Endometrial microvascular endothelial cells (primary cell): ENCODE results near the gene GALNT9. TPM values are rescaled to one million over a fixed set of nuclear protein-coding genes. Genes with fewer than 3 reads are reported as not detected.

ENCODE experiments used
- in situ Hi-C: cut with HindIII; loops from 2 replicates; pipeline ENCODE4 v1.10.0; 2017; ENCODE audit warnings: low sequenced_read_pairs, low pct_unique_long_range_greater_than_20kb; ENCODE audit errors: inconsistent ontology term
- total RNA-seq: library from RNA; depleted of rRNA; stranded (reverse); fragments of >200 nt; gene quantifications from one replicate; pipeline ENCODE4 v1.2.3, GENCODE V29; 2015; ENCODE audit errors: inconsistent ontology term

GALNT9 gene
- total RNA-seq, 1 donor from 2014 or later = not detected

DNA sequence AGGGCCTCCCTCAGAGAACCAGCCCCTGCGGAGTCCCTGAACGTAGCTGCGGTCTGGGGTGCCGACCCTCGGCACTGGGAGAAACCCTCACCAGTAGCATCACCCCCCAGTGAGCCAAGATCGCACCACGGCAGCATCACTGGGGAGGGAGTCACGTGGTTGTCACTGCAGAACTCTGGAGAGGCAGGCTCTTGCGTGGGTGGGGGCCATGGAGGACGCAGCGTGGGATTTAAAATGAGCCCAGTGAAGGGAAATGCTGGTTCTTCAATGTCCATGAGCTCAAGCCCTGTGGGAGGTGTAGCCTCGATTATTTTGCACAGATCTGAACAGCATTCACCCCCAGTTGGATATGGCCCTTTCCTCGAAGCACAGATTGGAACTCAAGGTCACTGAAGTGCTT, 3.9 kb upstream of the GALNT9 start:
- in situ Hi-C loops = no loop called here

DNA sequence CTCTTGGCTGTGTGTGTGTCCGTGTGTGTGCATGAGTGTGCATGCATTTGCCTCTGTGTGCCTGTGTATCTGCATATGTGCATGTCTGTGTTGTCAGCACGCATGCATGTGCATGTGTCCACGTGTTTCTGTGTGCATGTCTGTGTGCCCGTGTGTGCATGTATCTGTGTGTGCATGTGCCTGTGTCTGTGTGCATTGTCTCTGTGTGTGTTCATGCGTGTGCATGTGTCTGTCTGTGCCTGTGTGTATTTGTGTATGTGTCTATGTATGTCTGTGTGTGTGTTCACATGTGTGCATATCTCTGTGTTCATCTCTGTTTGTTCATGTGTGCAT, 1.1 kb upstream of the GALNT9 start:
- in situ Hi-C loops = no loop called here

DNA sequence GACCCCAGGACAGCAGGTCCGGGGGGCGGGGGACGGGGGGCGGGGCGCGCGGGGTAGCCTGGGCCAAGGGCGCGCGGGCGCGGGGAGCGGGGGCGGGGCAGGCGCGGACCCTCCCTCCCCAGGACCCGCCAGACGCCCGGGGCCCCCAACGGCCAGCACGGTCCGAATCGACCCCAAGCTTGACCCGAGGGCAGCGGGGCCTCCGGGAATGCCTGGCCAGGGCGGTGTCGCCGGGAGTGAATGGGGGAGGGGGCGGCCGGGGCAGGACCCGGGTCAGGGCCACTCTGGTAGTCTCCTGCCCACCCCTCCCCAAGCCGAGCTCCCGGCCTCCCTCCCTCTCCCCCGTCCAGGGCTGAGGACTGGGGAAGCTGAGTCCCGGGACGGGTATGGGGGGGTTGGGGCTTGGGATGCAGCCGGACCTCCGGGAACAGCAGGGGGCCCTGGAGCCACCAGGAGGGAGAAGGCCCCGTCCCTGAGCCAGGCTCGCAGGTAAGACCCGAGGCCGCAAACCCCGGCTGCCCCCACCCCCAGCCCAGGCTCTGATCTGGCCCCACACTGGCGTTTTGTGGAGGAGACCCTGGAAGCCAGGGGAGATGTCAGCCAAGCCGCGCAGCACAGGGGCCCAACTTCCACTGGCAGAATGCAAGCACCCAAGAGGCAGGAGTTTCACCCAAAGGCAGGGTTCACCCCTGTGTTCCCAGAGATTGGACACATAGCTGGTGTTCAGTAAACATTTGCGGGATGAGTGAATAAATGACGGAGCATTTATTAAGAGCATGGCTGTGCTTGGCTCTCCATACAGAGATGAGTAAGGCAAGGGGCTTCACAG, 545 bp upstream of the GALNT9 start:
- in situ Hi-C loops = no loop called here

DNA sequence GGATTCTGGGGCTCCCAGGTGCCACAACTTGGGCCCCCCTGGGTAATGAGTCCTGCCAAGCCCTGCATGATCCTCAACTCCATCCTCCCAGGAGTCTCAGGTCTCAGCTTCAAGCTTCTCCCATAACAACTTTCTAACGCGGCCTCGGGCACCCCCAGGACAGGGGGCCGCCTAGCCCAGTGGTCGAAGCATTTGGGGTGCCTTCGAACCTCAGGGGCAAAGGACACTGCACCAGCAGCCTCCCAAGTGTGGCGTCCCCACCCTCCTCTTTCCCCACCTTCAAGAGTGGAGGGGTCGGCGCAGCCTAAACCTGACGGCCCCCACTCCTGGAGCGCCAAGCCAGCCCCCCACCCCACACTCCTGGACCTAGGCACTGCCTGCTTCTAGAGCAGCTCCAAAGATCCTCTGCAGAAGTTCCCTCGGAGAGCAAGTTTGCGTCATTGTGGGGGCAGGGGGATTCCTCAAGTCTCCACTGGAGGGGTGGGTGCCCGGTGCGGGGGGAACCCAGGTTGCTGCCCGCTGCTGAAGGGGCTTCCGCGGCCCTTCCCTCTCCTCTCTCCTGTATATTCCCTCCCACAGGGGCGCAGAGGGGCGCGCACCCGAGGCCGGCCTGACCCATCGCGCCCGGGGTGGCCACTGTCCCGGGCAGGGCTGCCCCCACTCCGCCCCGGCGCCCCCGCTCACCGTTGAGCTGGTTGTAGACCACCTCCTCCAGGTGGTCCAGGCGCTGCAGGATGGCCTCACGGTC, 933 bp downstream of the GALNT9 start:
- in situ Hi-C loops = no loop called here

DNA sequence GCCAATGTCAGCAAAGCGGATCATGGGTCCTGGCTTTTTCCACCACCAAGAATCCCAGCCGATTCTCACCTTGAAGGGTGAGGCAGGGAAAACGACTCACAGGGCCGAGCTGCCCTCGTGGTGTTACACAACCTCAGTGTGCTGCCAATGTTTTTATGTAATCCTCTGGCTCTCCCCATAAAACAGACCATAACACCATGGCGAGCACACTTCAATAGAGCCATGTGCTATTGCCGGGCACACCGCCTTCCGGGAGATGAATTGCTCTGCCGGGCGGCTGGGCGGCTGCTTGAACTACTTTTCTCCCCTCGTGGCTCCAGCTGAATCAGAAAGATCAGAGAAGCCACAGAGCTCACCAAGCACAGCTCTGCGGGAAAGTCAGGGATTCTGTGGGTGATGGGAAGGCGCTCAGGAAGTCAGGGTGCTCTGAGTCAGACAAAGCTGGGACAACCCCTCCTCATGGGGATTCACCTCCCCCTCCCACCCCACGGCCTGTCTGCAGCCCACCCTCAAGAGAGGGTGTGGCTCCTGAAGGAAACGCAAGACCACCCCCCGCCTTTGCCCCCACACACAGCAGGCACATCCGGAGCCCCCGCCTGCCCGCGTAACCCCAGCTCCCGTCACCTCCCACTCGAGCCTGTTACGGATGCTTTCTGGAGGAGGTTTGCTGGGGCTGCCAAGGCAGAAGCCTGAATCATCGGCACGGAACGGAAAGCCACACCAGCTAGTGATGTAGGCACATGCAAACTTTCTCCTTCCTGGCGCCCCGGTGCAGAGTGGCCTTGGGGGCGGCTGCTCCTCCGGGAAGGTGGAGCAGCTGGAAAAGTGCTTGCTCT, 1.8 kb downstream of the GALNT9 start:
- in situ Hi-C loops = no loop called here

DNA sequence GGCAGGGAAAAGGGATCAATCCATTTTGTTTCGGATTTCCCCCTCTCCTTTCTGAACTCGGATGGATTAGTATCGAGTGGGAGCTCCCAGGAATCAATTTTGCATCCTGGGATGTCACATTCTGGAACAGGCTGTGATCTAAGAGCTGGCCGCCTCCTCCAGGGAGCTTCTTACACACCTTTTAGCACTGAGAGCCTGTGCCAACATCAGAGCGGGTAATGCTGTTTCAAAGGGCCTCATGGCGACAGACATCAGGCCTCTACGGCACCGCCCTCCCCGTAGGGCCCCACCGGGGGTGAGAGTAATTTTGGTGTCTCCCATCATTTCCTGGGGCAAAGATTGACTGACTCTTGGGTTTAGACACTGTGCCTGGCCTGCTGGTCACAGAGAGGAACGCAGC, 2.7 kb downstream of the GALNT9 start:
- in situ Hi-C loops = no loop called here

DNA sequence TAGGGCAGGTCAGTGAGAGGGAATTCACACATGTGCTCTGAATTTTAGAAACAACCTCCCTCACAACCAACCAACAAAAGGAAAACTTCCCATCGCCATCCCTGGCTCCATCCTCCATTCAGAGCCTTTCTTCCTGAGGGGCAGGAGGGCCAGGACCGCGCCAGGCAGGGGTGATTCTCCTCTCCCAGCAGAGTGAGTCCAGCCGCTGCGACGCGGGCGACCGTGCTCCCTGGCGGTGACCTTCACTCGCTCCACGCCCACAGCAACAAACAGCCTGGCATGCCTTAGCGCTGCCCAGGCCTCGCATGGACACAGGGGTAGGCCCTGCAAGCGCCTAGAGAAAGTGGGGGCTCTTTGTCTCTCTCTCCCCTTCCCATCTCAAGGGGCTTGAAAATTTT, 3.7 kb downstream of the GALNT9 start:
- in situ Hi-C loops = no loop called here

DNA sequence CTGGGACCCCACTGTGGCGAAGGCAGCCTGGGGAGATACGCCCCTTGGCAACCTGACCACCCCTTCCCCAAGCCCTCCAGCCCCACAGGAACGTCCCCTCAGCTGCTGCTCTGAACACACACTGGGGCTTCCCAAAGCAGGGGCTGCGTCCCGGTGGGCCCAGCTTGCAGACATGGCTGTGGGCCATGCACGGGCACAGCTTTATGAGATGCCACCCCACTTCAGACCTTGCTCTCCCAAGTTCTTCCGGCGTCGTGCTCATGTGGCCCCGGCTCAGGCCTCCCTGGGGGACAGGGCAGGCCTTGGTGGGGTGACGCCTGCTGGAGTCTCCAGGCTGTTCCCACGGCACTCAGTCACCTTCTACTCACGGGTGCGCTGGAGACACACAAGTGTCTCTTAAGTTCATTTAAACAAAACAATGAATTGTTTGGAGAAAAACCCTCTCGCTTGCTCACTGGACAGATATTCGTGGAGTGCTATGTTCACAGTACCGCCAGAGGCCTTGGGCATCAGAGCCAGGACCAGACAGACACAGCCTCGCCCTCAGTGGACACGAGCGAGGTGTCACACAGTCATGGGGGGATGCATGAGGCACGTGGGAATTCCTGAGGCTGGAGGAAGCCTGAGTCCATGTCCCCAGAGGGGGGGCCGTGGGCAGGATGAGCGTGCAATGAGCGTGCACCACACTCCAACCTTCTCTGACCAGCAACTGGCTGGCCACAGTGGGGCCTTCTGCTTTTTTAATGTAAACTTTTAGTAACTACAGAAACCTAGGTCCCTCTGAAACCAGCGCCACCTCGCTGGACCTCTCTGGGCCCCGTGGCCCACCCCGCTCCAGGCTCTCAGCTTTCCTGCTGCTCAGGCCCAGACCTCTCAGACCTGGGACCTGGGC, 4.3 kb downstream of the GALNT9 start:
- in situ Hi-C loops = no loop called here

DNA sequence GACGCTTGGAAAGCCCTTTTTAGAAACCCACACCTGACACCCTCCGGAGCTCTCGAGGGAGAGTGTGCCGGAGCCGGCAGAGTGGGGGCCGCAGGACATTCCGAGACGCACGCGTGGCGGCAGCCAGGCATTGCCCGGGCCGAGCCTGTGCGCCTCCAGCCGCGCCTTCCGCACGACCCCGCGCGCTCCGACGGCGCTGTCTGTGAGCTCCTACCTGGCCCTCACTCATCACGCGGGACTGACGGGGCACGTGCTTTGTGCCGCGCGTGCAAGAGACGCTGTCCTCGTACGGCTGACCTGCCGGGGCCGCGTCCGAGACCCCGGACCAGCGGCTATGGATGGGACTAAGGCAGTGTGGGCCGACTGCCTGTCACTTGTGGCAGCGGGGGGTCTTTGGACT, 5.2 kb downstream of the GALNT9 start:
- in situ Hi-C loops = no loop called here

DNA sequence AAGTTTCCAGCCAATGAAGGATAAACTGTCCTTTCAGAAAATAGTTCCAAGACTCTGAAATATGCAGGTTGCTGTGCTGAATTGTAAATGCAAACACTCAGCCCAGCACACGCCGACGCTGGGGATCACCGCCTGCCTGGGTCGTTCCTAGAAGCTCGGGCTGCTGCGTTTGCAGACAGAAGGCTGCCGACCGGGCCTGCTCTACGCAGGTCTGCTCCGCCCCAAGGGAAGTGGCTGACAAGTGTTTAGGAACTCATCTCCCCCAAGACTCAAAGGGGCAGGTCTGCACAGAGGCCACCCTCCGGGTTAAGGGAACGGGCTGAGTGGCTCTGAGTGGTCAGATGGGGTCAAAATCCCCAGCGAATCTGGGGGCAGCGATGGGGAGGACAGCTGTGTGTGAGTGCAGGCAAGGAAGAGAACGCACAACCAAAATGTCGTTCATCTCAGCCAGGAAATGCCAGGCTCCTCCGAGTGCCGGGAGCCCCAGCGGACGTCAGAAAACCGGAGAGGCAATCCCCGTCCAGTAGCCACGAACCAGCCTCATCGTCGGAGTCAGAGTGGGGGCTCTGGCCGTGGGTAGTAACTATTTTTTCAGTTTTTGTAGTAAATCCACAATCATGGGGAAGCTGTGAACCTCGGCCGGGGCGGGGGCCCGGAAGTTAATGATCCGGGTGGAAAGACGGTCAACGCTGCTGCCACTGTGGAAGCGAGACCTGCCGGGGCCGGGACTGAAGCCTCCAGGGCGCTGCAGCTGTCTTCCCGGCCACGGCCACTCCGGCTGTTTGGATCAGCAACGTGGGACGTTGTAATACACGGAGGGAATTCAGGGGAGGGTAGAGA, 6.0 kb downstream of the GALNT9 start:
- in situ Hi-C loops = no loop called here

DNA sequence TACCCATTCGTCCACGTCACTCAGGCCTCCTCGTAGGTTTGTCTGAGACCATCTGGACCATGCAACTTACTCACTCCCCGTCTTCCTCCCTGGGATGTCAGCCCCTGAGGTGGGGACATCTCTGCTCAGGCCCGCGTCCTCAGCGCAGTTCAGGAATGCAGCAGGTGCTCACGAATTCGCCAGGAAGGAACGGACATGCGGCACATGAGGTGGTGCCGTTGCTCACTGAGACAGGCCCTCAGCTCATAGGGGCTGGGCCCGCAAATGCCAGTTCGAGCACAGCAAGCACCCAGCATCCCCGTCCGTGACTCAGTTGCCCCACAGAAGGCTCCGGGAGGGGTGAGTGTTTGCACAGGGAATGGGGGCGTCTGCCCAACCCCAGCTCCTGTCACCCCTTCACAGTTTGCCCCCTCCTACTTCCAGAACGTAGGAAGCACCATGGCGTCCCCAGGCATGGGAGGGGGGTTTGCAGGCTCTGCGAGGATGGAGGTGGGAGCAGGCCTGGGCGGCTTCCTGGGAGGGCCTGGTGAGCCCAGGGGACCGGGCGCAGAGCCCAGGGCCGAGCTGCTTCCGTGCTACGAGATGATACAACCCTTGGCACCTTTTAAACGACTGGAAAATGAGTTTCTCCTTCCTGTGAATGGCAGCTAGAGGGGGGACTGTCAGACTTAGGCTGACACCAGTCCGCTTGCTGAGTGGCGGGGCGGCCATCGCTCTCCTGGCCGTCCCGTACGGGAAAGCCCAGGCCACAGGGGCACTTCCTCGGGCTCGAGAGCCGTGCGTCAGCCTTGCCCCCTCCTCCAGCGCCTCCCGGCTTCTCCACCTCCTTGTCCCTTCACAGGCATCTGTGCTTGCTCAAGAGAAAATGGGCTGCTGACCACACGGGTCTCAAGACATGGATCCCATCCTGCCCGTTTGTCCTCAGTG, 6.9 kb downstream of the GALNT9 start:
- in situ Hi-C loops = no loop called here

DNA sequence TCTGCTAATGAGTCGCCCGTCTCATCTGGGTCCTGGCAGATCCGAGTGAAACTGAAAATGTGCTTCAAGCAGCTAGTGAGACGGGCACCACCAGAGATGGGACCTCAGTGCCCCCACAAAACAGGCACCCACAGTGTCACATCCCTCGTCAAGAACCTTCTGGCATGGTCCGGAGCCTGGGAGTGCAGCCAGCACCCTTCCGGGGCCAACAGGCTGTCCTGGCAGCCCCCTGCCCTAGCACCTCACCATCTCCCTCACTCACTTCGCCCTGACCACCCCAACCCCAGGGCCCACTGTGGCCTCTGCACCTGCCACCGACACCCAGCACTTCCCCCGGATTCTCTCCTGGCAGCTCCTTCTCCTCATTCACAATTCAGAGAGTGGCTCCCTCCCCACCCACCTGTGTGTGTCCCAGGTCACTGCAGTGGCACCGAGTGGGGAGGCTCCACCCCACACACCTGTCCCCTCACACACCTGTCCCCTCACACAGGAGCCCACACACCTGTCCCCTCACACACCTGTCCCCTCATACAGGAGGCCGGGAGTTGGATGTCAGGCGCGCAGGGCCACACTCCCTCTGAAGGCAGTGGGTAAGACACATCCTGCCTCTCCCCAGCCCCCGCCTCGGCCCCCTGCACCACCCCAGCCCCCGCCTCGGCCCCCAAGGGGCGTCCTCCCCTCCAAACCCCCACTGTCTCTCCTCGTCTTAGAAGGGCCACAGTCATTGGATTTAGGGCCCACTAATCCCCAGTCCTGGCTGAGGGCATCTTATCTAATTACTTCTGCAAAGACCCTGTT, 7.9 kb downstream of the GALNT9 start:
- in situ Hi-C loops = no loop called here

DNA sequence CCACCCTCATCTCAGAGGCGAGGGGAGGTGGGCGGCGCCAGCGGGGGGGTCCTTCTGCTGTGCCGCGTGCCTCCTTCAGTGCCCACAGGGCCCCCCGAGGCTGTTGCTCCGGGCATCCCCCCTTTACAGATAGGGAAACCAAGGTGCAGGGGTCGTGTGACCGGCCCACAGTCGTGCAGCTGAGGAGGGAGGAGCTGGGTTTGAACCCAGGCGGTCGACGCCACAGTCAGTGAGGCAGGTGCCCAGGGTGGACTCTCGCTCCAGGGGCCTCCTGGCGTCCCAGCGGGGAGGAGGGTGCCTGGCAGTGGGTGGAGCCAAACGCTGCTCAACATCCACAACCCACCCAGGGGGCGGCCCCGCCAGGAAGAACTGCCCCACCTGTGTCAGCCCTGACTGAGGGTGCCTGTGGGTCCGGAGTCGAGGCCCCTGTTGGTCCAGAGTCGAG, 8.6 kb downstream of the GALNT9 start:
- in situ Hi-C loops = no loop called here

DNA sequence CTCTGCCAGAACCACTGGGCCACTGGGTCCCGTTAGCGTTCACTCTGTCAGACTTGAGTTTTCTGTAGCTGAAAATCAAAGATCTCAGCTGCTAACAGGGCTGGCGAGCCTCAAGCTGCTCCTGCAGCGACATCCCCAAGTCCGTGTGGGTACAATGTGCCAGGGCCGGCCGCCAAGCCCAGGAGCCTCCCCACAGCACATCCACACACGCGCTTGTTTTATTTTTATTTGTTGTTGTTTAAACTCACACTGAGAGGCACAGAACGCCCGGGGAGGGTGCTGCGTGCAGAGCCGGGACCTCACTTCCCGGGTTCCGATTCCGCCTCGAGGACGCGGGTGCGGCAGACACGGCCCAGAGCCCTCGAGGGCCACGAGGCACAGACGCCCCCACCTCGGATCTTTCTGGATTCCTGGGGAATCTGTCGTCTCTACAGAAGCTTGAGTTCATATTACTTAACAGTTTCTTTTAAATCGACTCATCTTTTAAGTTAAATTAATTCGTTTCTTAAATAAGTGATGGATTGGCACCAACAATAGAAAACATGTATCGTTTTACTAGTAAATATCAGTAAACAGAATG, 9.3 kb downstream of the GALNT9 start:
- in situ Hi-C loops = no loop called here

DNA sequence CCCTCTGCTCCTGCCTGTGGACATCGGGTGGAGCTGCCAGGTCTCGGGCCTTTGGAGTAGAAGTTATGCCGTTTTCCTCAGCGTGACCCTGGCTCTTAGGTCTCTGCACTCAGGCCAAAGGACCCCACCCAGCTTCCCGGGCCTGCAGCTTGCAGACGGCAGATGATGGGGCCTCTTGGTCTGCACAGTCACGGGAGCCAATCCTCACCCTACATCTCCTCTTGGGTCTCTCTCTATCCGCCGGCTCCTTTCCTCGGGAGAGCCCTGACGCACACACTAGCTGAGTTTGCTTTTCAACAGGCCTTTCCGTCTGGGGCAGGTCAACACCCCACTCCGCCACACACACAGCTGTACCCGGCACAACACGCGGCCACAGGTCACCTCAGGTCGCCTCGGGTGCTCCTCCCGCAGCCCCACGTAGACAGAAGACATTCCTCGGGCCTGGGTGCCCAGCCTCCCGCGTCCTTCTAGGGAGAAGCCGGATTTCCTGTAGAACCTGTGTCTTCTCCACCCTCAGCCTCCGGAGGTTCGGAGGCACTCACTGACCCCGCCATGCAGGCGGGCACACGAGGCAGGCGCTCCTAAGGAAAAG, 9.9 kb downstream of the GALNT9 start:
- in situ Hi-C loops = no loop called here
